GM23338 (cell line): ENCODE data around the gene SLC35B3. TPM values are rescaled to one million over a fixed set of nuclear protein-coding genes. Genes with fewer than 3 reads are reported as not detected.

ENCODE experiments used
- ATAC-seq: fragments of 200-7000 bp; cut with Tn5 transposase; 3 replicates; pipeline ENCODE4 v1.9.1; 2020
- DNase-seq: peaks from one replicate; pipeline ENCODE4 v3.0.0-alpha.2; 2015; ENCODE audit warnings: low spot score
- H2AFZ ChIP-seq: fragments of 200-600 bp; sonication (generic); 2 replicates; pipeline ENCODE4 v1.8.0; 2016; ENCODE audit warnings: antibody characterized with exemption, mild to moderate bottlenecking, moderate library complexity
- H3F3A ChIP-seq: fragments of 200-600 bp; sonication (generic); replicated peaks from 2 replicates; pipeline ENCODE4 v1.8.0; 2017; ENCODE audit warnings: antibody characterized with exemption, mixed run types, low read depth
- H3K27ac ChIP-seq: fragments of 200-600 bp; sonication (generic); 2 replicates; pipeline ENCODE4 v1.6.1; 2016; ENCODE audit warnings: low read depth
- H3K27me3 ChIP-seq: fragments of 200-600 bp; sonication (generic); 2 replicates; pipeline ENCODE4 v1.8.0; 2016; ENCODE audit warnings: mild to moderate bottlenecking, mixed run types, moderate library complexity; ENCODE audit not compliant: insufficient read depth
- H3K36me3 ChIP-seq: fragments of 200-600 bp; sonication (generic); 2 replicates; pipeline ENCODE4 v1.8.0; 2016; ENCODE audit warnings: mild to moderate bottlenecking; ENCODE audit not compliant: insufficient read depth
- H3K4me1 ChIP-seq: fragments of 200-600 bp; sonication (generic); 2 replicates; pipeline ENCODE4 v1.8.0; 2016; ENCODE audit warnings: mild to moderate bottlenecking, moderate library complexity; ENCODE audit not compliant: insufficient read depth
- H3K4me2 ChIP-seq: fragments of 200-600 bp; sonication (generic); 2 replicates; pipeline ENCODE4 v1.7.1; 2017; ENCODE audit warnings: mixed run types
- H3K4me3 ChIP-seq: fragments of 200-600 bp; sonication (generic); 2 replicates; pipeline ENCODE4 v1.6.1; 2016; ENCODE audit warnings: mixed run types
- H3K79me2 ChIP-seq: fragments of 200-600 bp; sonication (generic); replicated peaks from 2 replicates; pipeline ENCODE4 v1.8.0; 2017; ENCODE audit warnings: mild to moderate bottlenecking; ENCODE audit not compliant: insufficient read depth
- H3K9me2 ChIP-seq: fragments of 200-600 bp; sonication (generic); 2 replicates; pipeline ENCODE4 v1.8.0; 2017; ENCODE audit not compliant: insufficient read depth
- H4K20me1 ChIP-seq: fragments of 200-600 bp; sonication (generic); replicated peaks from 2 replicates; pipeline ENCODE4 v1.8.0; 2017; ENCODE audit warnings: mild to moderate bottlenecking; ENCODE audit not compliant: insufficient read depth
- H3K27ac Mint-ChIP-seq: 2 replicates; pipeline ENCODE4 v1.8.0; 2020; ENCODE audit warnings: inconsistent platforms, mild to moderate bottlenecking, moderate library complexity, mixed read lengths
- H3K27me3 Mint-ChIP-seq: 3 replicates; pipeline ENCODE4 v1.8.0; 2022; ENCODE audit warnings: low read depth, mild to moderate bottlenecking, moderate library complexity, mixed read lengths, inconsistent platforms; ENCODE audit not compliant: insufficient read depth, poor library complexity
- H3K36me3 Mint-ChIP-seq: 3 replicates; pipeline ENCODE4 v1.8.0; 2021; ENCODE audit warnings: low read depth, mild to moderate bottlenecking, inconsistent platforms, moderate library complexity, mixed read lengths
- H3K4me1 Mint-ChIP-seq: 3 replicates; pipeline ENCODE4 v1.8.0; 2020; ENCODE audit warnings: mild to moderate bottlenecking, inconsistent platforms, mixed read lengths
- H3K4me3 Mint-ChIP-seq: 3 replicates; pipeline ENCODE4 v1.8.0; 2021; ENCODE audit warnings: moderate library complexity, mild to moderate bottlenecking, inconsistent platforms, mixed read lengths
- H3K9me3 Mint-ChIP-seq: 3 replicates; pipeline ENCODE4 v1.8.0; 2020; ENCODE audit warnings: moderate library complexity, mild to moderate bottlenecking, inconsistent platforms, mixed read lengths
- CREB1 ChIP-seq: fragments of 250-450 bp; sonication (Bioruptor Pico); IDR thresholded peaks from 2 replicates; pipeline ENCODE4 v1.5.0; 2020; ENCODE audit warnings: low read depth, mild to moderate bottlenecking, moderate library complexity
- EZH2 ChIP-seq: fragments of 200-600 bp; sonication (generic); IDR thresholded peaks from one replicate; pipeline ENCODE4 v1.8.0; 2017; ENCODE audit warnings: antibody characterized with exemption, mild to moderate bottlenecking, low read depth; ENCODE audit not compliant: unreplicated experiment
- EZH2phosphoT487 ChIP-seq: fragments of 200-600 bp; sonication (generic); IDR thresholded peaks from one replicate; pipeline ENCODE4 v1.8.1; 2018; ENCODE audit warnings: antibody characterized with exemption; ENCODE audit not compliant: unreplicated experiment
- JUNB ChIP-seq: IDR thresholded peaks from one replicate; pipeline ENCODE4 v1.6.1; 2016; ENCODE audit warnings: antibody characterized with exemption; ENCODE audit not compliant: unreplicated experiment
- NANOG ChIP-seq: IDR thresholded peaks from 2 replicates; pipeline ENCODE4 v1.6.1; 2016; ENCODE audit warnings: antibody characterized with exemption, borderline replicate concordance
- POLR2AphosphoS5 ChIP-seq: IDR thresholded peaks from 2 replicates; pipeline ENCODE4 v1.6.1; 2016; ENCODE audit warnings: antibody characterized with exemption, low read depth
- ZNF331 ChIP-seq: fragments of 250-450 bp; sonication (Bioruptor Pico); IDR thresholded peaks from 2 replicates; pipeline ENCODE4 v1.5.0; 2020; ENCODE audit warnings: low read depth, mild to moderate bottlenecking, moderate library complexity
- ZNF462 ChIP-seq: fragments of 250-450 bp; sonication (Bioruptor Pico); IDR thresholded peaks from 2 replicates; pipeline ENCODE4 v1.5.0; 2020; ENCODE audit warnings: mild to moderate bottlenecking, moderate library complexity
- polyA plus RNA-seq: library from polyadenylated mRNA; unstranded; fragments of >200 nt; fragmentation: Nextera tagmentation; extraction: Ambion mirVana; gene quantifications from 2 replicates; pipeline ENCODE4 v1.2.1, GENCODE V29; 2016
- total RNA-seq: library from RNA; depleted of rRNA; stranded (reverse); fragments of >200 nt; shearing (Covaris generic); gene quantifications from 2 replicates; pipeline ENCODE4 v1.2.3, GENCODE V29; 2014
- TF ChIP-seq, protein P1 (sequence below): IDR thresholded peaks from one replicate; pipeline ENCODE4 v1.6.1; 2018; ENCODE audit warnings: antibody characterized with exemption; ENCODE audit not compliant: unreplicated experiment
- TF ChIP-seq, protein P2 (sequence below), 2 experiments: fragments of 200-600 bp in 1 of 2; sonication (generic) in 1 of 2; conservative IDR thresholded peaks; 2 replicates each; pipeline versions ENCODE4 v1.5.1 to v1.6.1; 2016 to 2017; ENCODE audit warnings: antibody characterized with exemption in 2 of 2, low read depth in 2 of 2, mild to moderate bottlenecking in 2 of 2, moderate library complexity in 1 of 2

Gene SLC35B3
- total and polyA plus RNA-seq, 2 experiments from 2014 or later, result 7.5 to 9.0 TPM

- TF ChIP-seq, protein P1, sequence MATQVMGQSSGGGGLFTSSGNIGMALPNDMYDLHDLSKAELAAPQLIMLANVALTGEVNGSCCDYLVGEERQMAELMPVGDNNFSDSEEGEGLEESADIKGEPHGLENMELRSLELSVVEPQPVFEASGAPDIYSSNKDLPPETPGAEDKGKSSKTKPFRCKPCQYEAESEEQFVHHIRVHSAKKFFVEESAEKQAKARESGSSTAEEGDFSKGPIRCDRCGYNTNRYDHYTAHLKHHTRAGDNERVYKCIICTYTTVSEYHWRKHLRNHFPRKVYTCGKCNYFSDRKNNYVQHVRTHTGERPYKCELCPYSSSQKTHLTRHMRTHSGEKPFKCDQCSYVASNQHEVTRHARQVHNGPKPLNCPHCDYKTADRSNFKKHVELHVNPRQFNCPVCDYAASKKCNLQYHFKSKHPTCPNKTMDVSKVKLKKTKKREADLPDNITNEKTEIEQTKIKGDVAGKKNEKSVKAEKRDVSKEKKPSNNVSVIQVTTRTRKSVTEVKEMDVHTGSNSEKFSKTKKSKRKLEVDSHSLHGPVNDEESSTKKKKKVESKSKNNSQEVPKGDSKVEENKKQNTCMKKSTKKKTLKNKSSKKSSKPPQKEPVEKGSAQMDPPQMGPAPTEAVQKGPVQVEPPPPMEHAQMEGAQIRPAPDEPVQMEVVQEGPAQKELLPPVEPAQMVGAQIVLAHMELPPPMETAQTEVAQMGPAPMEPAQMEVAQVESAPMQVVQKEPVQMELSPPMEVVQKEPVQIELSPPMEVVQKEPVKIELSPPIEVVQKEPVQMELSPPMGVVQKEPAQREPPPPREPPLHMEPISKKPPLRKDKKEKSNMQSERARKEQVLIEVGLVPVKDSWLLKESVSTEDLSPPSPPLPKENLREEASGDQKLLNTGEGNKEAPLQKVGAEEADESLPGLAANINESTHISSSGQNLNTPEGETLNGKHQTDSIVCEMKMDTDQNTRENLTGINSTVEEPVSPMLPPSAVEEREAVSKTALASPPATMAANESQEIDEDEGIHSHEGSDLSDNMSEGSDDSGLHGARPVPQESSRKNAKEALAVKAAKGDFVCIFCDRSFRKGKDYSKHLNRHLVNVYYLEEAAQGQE, result no peak
- TF ChIP-seq ZNF331 (no peak), EZH2 (no peak), JUNB (no peak), NANOG (no peak), POLR2AphosphoS5 (no peak)
- TF ChIP-seq, protein P2, sequence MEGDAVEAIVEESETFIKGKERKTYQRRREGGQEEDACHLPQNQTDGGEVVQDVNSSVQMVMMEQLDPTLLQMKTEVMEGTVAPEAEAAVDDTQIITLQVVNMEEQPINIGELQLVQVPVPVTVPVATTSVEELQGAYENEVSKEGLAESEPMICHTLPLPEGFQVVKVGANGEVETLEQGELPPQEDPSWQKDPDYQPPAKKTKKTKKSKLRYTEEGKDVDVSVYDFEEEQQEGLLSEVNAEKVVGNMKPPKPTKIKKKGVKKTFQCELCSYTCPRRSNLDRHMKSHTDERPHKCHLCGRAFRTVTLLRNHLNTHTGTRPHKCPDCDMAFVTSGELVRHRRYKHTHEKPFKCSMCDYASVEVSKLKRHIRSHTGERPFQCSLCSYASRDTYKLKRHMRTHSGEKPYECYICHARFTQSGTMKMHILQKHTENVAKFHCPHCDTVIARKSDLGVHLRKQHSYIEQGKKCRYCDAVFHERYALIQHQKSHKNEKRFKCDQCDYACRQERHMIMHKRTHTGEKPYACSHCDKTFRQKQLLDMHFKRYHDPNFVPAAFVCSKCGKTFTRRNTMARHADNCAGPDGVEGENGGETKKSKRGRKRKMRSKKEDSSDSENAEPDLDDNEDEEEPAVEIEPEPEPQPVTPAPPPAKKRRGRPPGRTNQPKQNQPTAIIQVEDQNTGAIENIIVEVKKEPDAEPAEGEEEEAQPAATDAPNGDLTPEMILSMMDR (conservative IDR thresholded peaks at IDR 0.05; ENCODE audit: low read depth in 2 of 2), result no peak
These were observed 6.1 kb upstream of the SLC35B3 start (continued) for GRCh38 chr6:8441452-8441851.

- Histone ChIP-seq H3K36me3 (no peaks in the 10 kb centered on the region), H3F3A (no peaks in the 10 kb centered on the region), H3K9me2 (no peaks in the 10 kb centered on the region), H3K4me1 (peaks cover 4% of the 10 kb centered on the region; the same call in 1 of the 2 replicates), H3K4me2 (no peak overlapping the region), H3K79me2 (peaks cover 4% of the 10 kb centered on the region), H3K27me3 (no peaks in the 10 kb centered on the region), H3K27ac (no peak overlapping the region), H4K20me1 (no peaks in the 10 kb centered on the region), H2AFZ (no peak overlapping the region), H3K4me3 (no peak overlapping the region)
- H3K9me3 Mint-ChIP-seq, result no peaks in the 10 kb centered on the region
- ATAC-seq (no peak), DNase-seq (no peak)
- no peaks in the 10 kb centered on the region for H3K36me3 Mint-ChIP-seq
- no peaks in the 10 kb centered on the region for H3K27me3 Mint-ChIP-seq
- no peak overlapping the region for H3K27ac Mint-ChIP-seq
- no peak overlapping the region for H3K4me3 Mint-ChIP-seq
- peaks cover 9% of the 10 kb centered on the region; the same call in 2 of the 3 replicates for H3K4me1 Mint-ChIP-seq
- no peak for TF ChIP-seq CREB1
- TF ChIP-seq ZNF462 (CRISPR knock-in tag), result no peak
- TF ChIP-seq EZH2phosphoT487, result no peak
- TF ChIP-seq, protein P2 (conservative IDR thresholded peaks at IDR 0.05; ENCODE audit: low read depth in 2 of 2), result no peak
- TF ChIP-seq ZNF331, result no peak
These were observed 4.4 kb upstream of the SLC35B3 start for GRCh38 chr6:8439601-8440268.
